Esophagus squamous epithelium (tissue), 4 donors: ENCODE data around the gene GNL2.

Source experiments
- CTCF ChIP-seq, 6 experiments: fragments of 450-650 bp in 4 of 6; fragments of 200-600 bp in 2 of 6; sonication (generic) in 2 of 6; IDR thresholded peaks; one replicate each; pipeline ENCODE4 v1.5.1; 2016 to 2019; ENCODE audit warnings: antibody characterized with exemption in 6 of 6, mild to moderate bottlenecking in 4 of 6, moderate library complexity in 4 of 6
- POLR2A ChIP-seq, 4 donors: fragments of 450-650 bp; IDR thresholded peaks; one replicate each; pipeline ENCODE4 v1.6.1; 2017; ENCODE audit warnings: antibody characterized with exemption in 4 of 4, mild to moderate bottlenecking in 4 of 4, moderate library complexity in 3 of 4

GRCh38 chr1:37553927-37554808, 41.6 kb downstream of the GNL2 start, which contains the start of gene SNIP1:
- TF ChIP-seq POLR2A (IDR thresholded peaks at IDR 0.05) (peak in 3 of 4 donors; percentile 25 to 72 (median 66)), CTCF (IDR thresholded peaks at IDR 0.05) (peak in 1 of 6 experiments; percentile 36)
